GM19238 (cell line): ENCODE results near the gene PAQR5.
"Not testable (repeated sequence)": the region's sequence is repeated elsewhere in the genome, so short reads cannot be mapped to it uniquely, and the experiment has no call there.

Source experiments
- DNase-seq: peaks from one replicate; pipeline ENCODE4 v3.0.0; 2011; ENCODE audit warnings: low spot score; ENCODE audit not compliant: insufficient read length

Gene PAQR5

DNA sequence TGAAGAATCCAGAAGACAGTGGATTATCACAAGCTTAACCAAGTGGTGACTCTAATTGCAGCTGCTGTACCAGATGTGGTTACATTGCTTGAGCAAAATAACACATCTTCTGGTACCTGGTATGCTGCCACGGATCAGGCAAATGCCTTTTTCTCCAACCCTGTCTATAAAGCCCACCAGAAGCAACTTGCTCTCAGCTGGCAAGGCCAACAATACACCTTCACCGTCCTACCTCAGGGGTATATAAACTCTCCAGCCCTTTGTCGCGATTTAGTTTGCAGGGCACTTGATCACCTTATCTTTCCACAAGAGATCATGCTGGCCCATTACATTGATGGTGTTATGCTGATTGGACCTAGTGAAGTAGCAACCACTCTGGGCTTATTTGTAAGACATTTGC is 52.6 kb downstream of the PAQR5 start:
- DNase-seq, result no peak

DNA sequence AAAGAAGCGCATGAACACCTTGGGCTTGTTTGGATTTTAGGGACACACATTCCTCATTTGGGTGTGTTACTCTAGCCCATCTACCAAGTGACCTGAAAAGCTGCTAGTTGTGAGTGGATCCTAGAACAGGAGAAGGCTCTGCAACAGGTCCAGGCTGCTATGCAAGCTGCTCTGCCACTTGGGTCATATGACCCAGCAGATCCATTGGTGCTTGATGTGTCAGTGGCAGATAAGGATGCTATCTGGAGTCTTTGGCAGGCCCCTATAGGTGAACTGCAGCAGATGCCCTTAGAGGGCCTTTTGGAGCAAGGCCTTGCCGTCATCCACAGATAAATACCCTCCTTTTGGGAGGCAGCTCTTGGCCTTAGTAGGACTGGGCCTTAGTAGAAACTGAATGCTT is 53.2 kb downstream of the PAQR5 start:
- DNase-seq, result no peak

DNA sequence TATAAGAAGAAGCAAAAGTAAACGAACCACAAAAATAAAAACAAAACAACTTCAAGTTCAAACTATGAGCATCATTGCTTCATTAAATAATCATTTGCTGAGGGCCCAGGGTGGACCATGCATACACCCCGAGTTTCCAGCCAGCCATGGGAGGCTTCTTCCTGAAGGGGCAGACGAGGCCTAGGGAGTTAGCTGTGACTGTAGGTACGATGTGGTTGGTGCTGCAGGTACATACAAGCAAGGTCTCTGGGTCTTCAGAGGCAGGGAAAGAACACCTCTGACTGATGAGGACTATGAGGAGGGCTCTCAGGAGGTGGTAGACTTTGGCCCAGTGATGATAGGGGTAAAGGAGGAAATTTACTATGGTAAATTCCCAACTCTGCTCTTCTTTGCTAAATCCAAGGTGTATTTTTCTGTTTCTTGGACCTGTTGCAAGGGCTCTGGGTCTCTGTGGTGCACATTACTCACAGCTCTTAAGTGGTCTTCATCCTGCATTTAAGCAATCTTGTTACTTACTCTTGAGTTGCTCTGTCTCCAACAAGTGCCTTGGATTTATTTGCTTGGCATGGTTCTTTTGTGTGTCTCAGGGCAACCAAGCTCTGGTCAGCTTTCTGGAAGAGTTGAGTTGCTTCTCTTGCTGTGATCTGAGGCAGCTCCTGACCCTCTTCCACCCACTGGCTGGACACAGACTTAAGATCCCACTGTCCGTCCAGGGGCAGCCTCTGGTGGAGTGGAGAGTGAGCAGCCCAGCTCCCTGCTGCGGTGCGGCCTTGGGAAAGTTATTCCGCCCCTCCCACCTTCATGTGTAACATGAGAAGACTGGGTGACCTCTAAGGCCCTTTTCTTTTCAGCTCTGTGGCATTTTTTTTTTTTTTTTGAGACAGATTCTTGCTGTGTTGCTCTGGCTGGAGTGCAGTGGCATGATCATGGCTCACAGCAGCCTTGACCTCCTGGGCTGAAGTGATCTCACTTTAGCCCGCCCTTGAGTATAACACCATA is 59.4 kb downstream of the PAQR5 start:
- no peak for DNase-seq

DNA sequence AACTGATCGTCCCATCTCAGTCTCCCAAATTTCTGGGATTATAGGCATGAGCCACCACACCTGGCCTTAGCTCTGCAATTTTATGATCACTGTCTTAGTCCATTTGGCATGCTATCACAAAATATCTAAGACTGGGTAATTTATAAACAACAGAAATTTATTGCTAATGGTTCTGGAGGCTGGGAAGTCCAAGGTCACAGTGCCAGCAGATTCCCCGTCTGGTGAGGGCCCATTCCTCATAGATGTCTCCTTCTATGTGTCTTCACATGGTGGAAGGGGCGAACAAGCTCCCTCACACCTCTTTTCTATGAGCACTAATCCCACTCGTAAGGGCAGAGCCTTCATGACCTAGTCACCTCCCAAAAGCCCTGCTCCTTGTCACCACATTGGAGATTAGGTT is 60.1 kb downstream of the PAQR5 start:
- no peak for DNase-seq

DNA sequence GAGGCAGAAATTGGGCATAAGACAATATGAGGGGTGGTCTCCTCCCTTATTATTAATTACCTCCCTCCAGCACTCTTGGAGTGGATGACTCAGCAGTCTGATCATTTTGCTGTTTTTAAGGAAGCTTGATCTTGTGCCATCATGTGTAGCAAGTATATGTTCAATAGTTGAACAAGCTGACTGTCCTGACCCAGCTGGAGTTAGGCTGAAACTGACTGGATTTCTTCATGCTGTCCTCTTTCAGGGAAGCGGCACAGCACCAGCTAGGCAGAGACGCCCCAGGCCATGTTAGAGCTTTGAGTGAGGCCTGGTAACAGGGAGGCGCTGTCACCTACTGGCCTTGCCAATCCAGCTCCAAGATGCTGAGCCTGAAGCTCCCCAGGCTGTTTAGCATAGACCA is 61.0 kb downstream of the PAQR5 start:
- DNase-seq, result no peak

DNA sequence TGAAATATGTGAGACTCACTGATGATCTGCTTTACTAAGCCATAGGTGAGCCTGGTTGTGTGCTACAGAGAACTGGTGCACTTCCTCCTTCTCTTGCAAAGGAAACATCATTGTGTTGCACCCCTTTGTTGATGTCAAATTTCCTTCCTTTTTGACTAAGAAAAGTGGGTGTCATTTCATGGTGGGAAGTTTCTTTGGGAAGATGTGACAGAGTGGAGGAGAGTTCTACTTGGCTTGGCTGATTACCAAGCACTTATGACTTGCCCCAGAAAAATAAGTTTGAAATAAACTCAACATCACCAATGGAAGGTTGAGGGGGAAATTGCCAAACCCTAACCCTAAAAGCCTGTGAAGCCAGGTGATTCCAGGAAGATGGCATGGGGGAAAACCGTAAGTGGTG is 61.9 kb downstream of the PAQR5 start:
- DNase-seq, result no peak

DNA sequence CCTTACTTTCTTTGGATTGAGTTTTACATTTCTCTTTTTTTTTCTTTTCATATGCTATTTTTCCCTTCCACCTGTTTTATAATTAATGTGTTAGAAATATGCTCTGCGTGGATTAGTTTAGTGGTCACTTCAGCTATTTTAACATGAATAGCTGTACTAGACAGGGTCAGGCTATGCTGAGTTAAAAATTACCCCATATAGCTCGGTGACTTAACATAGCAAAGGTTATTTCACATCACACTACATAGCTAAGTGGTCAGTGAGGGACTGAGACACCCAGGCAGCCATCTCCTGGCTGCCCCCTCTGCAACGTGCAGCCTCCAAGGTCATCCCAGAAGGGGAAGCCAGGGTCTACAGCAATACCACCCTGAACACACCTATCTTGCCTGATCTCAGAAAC is 68.5 kb downstream of the PAQR5 start:
- DNase-seq, result no peak

DNA sequence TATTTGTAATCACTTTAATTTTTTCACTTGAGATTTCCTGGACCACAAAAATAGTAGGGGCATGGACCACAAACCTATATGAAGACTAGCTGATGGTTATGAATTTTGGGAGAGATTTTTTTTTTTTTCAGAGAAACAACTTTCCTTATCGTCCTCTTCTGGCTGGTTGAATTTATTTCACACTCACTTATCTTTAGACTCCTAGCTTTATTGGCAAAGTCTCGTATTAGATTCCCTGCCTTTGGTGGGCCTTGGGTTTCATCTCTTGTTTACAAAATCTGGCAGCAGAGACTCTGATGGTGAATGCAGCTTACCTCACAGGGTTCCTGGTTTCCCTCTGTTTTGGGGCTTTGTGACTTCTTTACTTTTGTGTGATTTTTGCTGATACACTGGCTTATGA is 70.9 kb downstream of the PAQR5 start:
- DNase-seq, result no peak

DNA sequence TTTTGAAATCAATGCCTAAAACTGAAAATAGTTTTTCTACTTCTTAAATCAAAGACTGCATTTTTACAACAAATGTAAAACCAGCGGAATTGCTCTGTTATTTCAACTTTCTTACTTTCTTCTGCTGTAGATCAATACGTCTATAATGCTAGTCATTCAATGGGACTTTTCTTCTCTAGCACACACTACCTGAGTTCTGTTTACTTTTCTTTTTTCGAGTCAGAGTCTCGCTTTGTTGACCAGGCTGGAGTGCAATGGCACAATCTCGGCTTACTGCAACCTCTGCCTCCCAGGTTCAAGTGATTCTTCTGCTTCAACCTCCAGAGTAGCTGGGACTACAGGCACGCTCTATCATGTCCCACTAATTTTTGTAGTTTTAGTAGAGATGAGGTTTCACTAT is 74.7 kb downstream of the PAQR5 start:
- no peak for DNase-seq

DNA sequence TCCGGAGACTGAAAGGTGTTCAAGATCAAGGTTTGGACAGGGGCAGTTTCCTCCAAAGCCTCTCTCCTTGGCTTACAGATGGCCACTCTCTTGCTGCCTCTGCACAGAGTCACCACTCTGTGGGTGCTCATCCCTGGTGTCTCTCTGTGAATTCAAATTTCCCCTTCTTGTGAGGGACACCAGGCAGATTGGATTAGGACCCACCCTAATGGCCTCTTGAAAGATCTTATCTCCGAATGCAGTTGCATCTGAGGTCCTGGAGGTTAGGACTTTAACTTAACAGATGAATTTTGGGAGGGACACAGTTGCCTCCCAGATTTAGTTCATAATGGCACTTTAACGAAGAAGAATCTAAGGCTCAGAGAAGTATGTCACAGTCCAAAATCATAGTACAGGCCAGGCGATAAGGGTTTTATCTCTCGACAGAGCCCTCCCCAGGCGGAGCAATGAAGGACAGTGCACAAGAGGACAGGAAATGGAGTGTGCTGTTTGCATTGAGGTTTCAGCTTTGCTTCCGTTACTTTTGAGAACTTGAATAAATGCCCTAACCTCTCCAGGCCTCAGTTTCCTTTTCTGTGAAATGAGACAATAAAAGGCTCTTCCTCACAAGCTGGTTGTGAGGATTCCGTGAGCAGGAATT is 76.6 kb downstream of the PAQR5 start:
- DNase-seq, result no peak

DNA sequence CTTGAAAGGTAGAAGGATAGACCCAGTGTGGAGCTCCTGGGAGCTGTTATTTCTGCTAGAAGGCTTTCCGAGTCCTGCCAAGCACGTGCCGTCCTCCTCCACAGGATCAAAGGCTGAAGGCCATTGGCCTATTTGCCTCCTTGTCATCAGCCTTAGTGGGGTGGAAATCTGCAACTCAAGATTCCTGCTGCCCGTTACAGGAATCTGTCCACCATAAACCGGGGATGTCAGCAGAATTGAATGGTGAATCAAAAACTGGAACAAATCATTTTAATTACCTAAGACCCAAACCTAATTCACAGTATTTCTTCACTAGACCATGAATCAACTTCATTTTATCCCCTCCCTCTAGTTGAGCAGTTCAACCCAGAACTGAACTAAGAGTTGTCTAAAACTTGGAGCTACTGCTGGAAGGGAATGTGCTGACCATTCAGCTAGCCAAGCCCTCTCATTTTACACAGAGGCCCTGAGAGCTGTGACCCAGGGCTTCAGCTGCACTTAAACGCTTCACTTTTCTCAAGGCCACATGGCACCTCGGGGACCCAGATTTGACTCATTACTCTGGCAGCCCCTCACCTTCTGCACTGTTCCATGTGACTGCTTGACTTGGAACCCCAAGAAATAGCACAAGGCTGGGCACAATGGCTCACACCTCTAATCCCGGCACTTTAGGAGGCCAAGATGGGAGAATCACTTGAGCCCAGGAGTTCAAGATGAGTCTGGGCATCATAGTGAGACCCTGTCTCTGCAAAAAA is 78.7 kb downstream of the PAQR5 start:
- DNase-seq, result no peak

DNA sequence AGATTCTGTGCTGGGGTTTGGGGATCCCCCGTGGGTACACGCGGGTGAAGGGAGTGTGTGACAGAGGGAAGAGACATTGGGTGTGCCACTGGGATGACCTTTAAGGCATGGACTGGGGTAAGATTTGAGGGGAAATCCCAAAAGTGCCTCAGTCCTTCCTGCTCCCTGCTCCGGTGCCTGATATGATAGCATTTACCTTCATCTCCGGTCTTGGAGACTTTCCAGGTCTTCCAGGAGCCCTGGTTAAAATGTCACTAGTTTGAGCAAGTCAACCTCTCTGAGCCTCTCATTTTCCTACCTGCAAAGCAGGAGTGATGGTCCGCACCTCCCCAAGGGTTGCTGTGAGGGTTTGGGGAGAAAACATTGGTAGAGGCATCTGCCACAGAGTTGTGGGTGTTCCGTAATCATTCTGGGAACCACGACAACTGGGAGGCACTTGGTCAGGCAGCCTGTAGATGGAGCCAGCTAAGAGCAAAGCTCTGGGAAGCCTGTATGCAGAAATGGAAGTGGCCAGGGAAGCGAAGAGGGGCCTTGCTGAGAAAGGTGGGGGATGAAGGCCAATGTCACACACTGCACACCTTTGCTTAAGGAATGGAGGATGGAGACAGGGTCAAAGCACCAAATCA is 81.5 kb downstream of the PAQR5 start:
- DNase-seq, result no peak

DNA sequence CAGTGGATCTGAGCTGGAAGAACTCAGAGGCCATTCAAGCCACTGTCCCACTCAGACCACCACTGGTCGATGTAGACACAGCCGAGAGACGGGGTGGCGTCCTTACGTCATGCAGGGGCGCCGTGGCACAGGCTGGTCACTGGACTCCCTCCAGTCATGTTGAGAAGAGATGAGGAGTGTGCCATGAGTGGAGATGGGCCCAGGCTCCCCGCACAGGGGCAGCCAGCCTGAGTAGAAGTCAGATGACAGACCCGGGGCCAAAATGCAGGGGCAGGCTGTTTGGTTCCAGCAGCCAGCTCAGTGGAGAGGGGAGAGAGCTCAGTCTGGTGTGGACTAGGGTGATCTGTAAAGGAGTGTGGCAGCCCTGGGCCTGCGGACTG is 82.0 kb downstream of the PAQR5 start:
- no peak for DNase-seq

DNA sequence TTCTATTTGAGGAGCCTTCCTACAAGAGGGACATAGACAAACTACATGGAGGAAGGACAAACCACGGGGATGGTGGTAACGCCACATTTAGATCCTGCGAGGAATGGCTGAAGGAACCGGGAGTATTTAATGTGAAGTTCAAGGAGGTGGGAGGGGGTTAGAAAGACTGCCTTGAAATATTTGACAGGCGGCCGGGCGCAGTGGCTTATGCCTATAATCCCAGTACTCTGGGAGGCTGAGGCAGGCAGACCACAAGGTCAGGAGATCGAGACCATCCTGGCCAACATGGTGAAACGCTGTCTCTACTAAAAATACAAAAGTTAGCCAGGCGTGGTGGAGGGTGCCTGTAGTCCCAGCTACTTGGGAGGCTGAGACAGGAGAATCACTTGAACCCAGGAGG is 83.5 kb downstream of the PAQR5 start:
- DNase-seq, result not testable (repeated sequence)

DNA sequence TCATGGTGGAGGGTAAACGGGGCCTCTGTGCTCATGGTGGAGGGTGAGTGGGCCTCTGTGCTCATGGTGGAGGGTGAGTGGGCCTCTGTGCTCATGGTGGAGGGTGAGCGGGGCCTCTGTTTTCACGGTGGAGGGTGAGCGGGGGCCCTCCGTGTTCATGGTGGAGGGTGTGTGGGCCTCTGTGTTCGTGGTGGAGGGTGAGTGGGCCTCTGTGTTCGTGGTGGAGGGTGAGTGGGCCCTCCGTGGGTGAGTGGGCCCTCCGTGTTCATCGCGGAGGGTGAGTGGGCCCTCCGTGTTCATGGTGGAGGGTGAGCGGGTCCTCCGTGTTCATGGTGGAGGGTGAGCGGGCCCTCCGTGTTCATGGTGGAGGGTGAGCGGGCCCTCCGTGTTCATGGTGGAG is 85.4 kb downstream of the PAQR5 start:
- DNase-seq, result not testable (repeated sequence)

DNA sequence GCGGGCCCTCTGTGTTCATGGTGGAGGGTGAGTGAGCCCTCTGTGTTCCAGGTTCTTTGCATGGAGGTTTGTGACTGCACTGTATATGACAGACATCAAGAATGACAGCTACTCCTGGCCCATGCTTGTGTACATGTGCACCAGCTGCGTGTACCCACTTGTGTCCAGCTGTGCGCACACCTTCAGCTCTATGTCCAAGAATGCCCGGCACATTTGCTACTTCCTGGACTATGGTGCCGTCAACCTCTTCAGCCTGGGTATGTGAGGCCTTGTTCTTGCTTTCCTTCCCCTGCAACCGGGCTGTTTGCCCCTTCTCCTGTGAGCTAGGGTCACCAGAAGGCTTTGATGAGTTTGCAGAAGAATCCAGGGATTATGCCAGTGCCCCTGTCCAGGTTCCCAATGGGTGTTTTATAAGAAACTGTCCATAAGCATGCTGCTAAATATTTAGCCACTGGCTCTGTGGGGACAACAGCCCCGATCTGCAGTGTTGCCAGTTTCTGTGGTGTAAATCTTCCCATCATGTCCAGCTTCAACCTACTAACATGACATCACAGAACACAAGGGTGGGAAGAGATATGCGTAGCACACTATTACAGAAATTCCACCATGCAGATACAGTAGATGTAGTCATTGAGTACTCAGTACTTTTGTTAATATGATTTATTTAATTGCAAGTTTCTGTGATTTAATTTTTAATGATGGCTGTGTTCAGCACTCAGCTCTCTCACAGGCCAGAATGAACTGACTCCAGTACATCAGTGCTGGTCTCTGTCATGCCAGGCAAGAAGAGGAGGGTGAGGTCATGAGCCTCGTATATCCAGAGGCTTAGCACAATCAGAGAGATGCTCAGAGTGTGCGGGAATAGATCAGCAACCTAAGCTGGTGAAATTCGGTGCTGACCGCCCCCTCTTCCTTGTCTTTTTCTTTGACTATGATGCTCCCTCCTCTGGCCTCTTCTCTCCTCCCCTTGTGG is 86.2 kb downstream of the PAQR5 start:
- DNase-seq, result no peak

DNA sequence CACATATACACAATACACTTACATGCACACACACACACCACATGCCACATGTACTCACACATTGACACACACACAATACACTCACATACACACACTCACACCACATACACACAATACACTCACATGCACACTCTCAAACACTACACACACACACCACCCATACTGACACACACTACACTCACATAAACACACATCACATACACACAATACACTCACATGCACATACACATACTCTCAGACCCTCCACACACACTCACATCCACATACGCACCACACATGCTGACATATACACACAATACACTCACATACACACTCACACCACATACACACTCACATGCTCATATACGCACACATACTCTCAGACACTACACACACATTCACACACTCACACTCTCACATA is 87.1 kb downstream of the PAQR5 start:
- no peak for DNase-seq

DNA sequence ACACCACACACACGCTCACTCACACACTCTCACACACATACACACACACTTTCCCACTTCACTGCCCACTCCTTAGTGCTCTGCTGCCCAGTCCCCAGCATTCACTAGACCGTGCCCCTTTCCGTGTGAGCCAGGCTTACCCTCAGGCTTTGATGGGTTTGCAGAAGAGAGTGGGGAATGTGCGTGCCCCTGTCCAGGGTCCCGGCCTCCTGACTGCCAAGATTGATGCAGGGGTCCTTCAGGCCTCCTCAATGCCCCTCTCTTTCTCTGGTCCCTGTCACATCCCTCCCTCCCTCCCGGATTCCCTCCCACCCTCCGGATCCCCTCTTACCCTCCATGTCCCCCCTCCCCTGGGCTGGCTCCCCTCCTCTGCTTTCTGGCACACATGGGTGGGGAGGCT is 87.6 kb downstream of the PAQR5 start:
- no peak for DNase-seq

DNA sequence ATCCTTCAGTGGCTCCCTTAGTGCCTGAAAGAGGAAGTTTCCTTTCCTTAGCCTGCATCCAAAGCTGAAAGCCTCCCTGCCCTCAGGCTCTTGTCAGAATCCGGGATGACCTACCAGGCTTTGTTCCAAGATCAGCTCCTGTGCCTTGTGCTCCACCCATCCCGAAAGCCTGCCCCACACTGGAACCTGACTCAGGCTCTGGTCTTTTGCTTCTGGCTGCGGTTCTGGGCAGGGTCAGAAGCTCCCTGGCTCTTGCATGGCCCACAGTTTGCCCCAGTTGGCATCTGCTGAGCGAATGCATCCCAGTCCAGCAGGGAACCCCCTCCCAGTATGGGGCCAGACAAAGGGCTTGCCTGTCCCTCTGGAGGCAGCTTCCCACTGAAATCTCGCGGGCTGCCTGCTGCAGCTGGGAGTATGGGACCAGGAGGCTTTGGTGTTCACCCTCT is 89.6 kb downstream of the PAQR5 start:
- no peak for DNase-seq

DNA sequence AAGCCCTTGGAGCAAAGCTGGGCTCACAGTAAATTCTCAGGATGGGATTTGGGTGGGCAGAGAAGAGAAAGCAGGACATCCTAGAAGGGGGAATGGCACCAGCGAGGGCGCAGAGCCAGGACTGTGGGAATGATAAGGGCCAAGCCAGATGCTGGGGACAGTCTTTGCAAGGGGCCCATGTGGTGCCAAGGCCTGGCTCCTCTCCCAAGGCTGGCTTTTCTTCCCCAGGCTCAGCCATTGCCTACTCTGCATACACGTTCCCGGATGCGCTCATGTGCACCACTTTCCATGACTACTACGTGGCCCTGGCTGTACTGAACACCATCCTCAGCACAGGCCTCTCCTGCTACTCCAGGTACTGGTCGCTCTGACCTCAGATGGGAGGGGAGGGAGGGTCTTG is 90.7 kb downstream of the PAQR5 start:
- DNase-seq, result no peak
